RWPE1 (cell line): ENCODE data around the gene ONECUT3.
A peak's percentile ranks its signal among the peaks of the same experiment; 100 is the strongest.

Experiments used
- CTCF ChIA-PET: fragments of 350-600 bp; sonication (Branson Sonifier 250); formaldehyde crosslinking; extraction: SDS; loops from one replicate; lab custom pipeline; 2021; lab: Yijun Ruan, JAX
- POLR2A ChIA-PET: fragments of 400-600 bp; formaldehyde crosslinking; extraction: SDS; loops from one replicate; lab custom pipeline; 2020; ENCODE audit warnings: antibody characterized with exemption; ENCODE audit not compliant: low non-redundant PET; lab: Yijun Ruan, JAX
- DNase-seq: peaks from one replicate; pipeline ENCODE4 v3.0.0; 2012; ENCODE audit warnings: low spot score
- H3K27ac ChIP-seq: fragments of 450-650 bp; 2 replicates; pipeline ENCODE4 v1.5.1; 2017
- TF ChIP-seq, protein P1 (sequence below): fragments of 450-650 bp; conservative IDR thresholded peaks from 2 replicates; pipeline ENCODE4 v1.5.1; 2017; ENCODE audit warnings: low read depth, mild to moderate bottlenecking

Gene ONECUT3

DNA sequence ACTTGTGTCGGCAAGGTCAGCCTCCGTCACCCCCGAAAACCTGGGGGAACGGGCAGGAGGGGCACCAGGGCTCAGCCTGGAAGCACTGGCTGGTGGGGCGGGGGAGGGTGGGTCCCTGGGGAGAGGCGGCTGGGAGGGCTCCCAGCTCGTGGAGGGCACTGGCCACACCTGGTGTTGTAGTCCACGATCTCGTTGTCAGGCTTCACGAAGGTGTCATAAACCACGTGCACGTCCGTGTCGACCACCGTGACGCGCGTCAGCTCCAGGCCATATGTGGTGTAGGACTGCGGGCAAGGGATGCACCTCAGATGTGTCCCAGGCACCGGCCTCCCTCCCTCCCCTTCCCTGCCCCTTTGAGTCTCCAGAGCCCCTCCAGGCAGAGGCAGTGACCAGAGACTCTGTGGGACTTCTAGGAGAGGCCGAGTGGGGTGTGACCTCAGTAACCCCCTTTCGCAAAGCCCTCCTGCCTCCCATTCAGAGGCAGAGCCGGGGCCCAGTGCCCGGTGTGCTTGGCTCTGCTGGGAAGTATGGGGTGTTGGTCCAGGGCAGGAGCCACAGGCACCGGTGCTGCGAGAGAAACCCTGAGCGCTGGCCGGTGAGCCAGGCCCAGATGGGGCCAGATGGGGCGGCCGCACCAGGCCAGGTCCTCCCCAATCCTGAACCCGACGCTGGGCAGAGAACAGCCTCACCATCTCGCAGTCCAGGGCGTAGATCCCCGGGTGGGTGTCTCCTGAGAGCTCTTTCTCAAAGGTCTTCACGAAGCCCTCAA, 63.4 kb downstream of the ONECUT3 start:
- H3K27ac ChIP-seq: peak overlapping the region; percentile 29
- ChIA-PET POLR2A (no interaction called here), CTCF (no interaction called here)
- TF ChIP-seq, protein P1, sequence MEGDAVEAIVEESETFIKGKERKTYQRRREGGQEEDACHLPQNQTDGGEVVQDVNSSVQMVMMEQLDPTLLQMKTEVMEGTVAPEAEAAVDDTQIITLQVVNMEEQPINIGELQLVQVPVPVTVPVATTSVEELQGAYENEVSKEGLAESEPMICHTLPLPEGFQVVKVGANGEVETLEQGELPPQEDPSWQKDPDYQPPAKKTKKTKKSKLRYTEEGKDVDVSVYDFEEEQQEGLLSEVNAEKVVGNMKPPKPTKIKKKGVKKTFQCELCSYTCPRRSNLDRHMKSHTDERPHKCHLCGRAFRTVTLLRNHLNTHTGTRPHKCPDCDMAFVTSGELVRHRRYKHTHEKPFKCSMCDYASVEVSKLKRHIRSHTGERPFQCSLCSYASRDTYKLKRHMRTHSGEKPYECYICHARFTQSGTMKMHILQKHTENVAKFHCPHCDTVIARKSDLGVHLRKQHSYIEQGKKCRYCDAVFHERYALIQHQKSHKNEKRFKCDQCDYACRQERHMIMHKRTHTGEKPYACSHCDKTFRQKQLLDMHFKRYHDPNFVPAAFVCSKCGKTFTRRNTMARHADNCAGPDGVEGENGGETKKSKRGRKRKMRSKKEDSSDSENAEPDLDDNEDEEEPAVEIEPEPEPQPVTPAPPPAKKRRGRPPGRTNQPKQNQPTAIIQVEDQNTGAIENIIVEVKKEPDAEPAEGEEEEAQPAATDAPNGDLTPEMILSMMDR: no peak
- no peak for DNase-seq

DNA sequence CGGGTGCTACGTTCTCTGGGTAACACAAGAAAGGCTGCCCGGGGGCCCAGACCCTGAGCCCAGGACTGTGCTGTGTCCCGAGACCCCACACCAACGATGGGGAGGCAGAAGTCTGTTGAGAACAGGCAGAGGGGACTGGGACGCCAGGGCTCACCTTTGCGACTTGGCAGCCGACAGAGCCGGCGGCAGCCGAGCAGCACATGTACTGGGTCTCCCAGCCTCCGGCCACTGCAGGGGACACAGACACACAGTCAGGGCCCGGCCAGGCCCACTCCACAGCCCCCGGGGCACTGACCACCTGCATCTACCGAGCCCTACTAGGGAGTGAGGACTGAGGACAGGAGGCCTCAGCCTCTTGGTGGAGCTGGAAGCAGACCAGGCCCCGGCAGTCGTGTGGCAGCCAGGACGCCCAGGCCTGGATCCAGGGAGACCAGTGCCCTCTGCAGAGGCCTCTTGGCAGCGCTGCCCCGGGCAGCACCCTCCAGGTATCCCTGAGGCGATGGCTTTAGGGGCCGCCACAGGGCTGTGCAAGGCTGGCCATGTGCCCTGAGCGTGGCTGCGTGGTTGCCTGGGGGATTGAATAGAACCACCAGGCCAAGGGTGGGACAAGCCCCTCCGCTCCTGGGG, 64.4 kb downstream of the ONECUT3 start:
- H3K27ac ChIP-seq: peak overlapping the region; percentile 29
- ChIA-PET POLR2A (no interaction called here), CTCF (interaction anchor here (1.6 kb wide), 1 partner anchor 145 kb away, joined by 5 read pairs; no protein-coding TSS in a partner anchor)
- DNase-seq: no peak
- TF ChIP-seq, protein P1: no peak

DNA sequence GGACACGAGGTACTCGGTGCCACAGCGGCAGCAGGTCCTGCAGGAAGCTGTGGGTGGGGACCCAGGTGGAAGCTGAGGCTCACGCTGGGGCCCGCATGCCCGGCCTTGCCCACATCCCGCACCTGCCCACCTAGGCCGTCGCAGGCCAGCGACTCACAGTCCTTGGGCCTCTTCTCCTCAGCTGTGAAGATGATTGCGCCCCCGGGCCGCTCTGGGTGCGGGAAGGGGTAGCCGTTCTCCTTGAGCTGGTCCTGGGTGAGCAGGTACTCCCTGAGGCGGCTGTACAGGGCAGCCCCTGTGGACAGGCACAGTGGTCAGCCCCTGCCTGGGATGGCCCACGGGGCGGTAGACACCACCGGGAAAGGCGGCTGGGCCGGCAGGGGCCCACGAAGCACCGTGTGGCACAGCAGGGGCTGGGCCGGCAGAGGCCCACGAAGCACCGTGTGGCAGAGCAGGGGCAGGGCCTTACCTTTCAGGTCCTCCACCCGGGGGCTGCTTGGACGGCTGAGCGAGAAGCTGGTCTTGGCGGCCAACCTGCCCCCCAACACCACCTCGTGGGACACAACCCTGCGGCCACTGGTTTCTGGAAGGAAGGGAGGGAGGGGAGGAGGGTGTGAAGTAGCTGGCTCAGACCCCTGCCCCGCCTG, 65.4 kb downstream of the ONECUT3 start:
- TF ChIP-seq, protein P1: no peak
- POLR2A ChIA-PET: no interaction called here
- no peak for DNase-seq
- H3K27ac ChIP-seq: peak overlapping the region; percentile 29
- CTCF ChIA-PET: interaction anchor here (0.6 to 1.6 kb wide), 2 partner anchors 13 to 146 kb away, joined by 5 to 7 read pairs; no protein-coding TSS in a partner anchor

DNA sequence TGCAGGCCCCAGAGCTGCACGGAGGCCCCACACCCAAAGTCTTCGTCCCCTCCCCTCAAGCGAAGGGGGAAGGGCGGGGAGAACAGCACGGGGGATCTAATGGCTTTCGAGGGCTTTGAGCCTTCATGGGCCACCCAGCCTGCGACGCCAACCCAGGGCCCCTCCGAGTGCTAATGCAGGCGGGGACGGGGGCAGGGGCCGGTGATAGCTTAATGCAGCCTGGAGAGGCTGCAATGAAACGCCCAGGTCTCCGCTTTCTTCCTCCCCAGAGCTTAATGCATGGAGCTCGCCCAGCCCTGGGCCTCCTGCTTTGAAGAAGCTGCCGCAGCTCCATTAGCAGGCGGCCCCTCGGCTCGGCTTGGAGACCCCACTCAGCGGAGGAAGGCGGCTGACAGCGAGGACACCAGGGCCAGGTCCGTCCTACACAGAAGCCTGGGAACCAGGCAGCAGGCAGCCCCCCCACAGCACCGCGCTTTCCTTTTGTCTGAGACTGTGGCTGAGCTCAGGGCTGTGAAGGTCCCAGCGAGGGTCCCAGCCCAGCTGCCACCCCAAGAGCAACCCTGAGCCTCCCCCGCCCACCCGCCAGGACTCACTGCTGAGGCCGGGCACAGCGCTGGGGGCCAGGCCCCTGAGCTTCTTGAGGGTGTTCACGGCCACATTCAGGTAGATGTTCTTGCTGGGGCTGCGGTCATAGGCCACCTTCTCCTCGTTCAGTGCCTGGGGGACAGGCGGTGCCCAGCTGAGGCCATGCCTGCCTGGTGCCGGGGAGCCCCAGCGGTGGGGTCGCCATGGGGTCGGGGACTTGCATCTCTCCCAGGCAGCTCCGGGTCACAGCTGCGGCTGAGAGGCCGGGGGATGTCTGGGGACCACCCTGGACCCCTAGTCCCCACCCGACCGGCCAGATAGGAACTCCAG, 66.3 kb downstream of the ONECUT3 start:
- H3K27ac ChIP-seq: no peak overlapping the region
- TF ChIP-seq, protein P1: no peak
- DNase-seq: no peak
- ChIA-PET CTCF (interaction anchor here (0.7 to 1.6 kb wide), 2 partner anchors 12 to 147 kb away, joined by 3 to 5 read pairs; no protein-coding TSS in a partner anchor), POLR2A (no interaction called here)

DNA sequence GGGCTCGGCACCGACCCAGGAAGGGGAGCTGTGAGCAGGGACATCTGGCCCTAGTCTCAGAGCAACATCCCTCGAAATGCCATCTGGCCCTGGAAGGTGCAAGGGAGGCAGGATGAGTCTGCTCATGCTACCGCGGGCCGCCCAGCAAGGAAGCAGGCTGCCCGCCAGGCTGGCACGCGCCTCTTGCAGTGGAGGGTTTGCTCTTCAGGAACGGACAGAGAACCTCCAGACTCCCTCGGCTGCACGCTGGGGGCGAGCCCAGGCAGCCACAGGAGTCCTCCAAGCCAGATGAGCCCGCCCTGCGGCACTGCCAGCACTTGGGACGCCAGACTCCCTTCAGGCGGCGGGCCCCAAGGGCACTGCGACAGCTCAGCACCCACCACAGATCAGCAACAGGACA, 68.9 kb downstream of the ONECUT3 start:
- TF ChIP-seq, protein P1: no peak
- no peak for DNase-seq
- POLR2A ChIA-PET: no interaction called here

More for the DNA sequence above, 68.9 kb downstream of the ONECUT3 start:
- CTCF ChIA-PET: interaction anchor here (1.0 kb wide), 2 partner anchors 16 to 150 kb away, joined by 3 to 4 read pairs; no protein-coding TSS in a partner anchor
- peak overlapping the region; percentile 16; the same call in 1 of the 2 replicates for H3K27ac ChIP-seq
